Measurements from ENCODE around the gene ID1.

The ID1 gene

DNA sequence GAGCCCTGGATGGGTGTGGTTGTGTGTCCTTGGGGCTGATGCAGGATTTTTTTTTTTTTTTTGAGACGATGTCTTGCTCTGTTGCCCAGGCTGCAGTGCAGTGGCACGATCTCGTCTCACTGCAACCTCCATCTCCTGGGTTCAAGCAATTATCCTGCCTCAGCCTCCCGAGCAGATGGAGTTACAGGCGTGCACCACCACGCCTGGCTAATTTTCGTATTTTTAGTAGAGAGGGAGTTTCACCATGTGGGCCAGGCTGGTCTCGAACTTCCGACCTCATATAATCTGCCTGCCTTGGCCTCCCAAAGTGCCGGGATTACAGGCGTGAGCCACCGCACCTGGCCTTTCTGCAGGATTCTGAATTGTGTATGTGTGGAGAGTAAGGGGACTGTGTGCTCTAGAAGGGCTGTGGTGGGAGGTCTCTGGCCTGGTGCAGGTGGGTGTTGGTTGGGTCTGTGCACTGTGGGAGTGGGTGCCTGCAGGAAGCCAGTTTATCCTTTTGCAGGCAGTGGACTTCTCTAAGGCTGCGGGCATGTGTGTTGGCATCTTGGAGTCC is 11.0 kb upstream of the ID1 start:
- H2BK12ac ChIP-seq (ENCODE audit: low read length) = peak overlapping the region; percentile 89
- no peak overlapping the region for H3K4ac ChIP-seq (ENCODE audit: low read length)
- H4K91ac ChIP-seq (ENCODE audit: low read depth, low read length, poor library complexity) = no peak overlapping the region
- peak overlapping the region; percentile 76 for H2BK5ac ChIP-seq (ENCODE audit: low read length)
- no peak overlapping the region for H3K9ac ChIP-seq (ENCODE audit: low read depth, low read length, poor library complexity)
- H3K27me3 ChIP-seq (ENCODE audit: control insufficient read depth in 3 of 3, insufficient read depth in 3 of 3, low read depth in 1 of 3, low read length in 3 of 3) = no peaks in the 10 kb centered on the region
- no peak overlapping the region for H4K8ac ChIP-seq (ENCODE audit: low read depth, low read length)
- no peak overlapping the region for H3K4me2 ChIP-seq (ENCODE audit: insufficient read depth, low read length, poor library complexity, severe bottlenecking)
- no peaks in the 10 kb centered on the region for H3K79me1 ChIP-seq (ENCODE audit: low read depth, low read length)
- H3K18ac ChIP-seq (ENCODE audit: low read length) = peak overlapping the region; percentile 64
- H3K4me3 ChIP-seq (ENCODE audit: low read length in 2 of 2) = no peak overlapping the region
- no peaks in the 10 kb centered on the region for H3K36me3 ChIP-seq (replicated peaks in 1 of 2; ENCODE audit: control insufficient read depth in 2 of 2, insufficient read depth in 2 of 2, low read length in 2 of 2)
- no peak overlapping the region for H3K14ac ChIP-seq (ENCODE audit: low read length)
- no CpG with 5 or more reads among the region's 13 CpGs for WGBS, 2 donors (ENCODE audit: extremely low coverage in 2 of 2, insufficient read length in 2 of 2, insufficient replicate concordance in 1 of 2)
- H3K23ac ChIP-seq (ENCODE audit: low read depth, low read length, poor library complexity) = no peak overlapping the region
- H3K4me1 ChIP-seq (ENCODE audit: control insufficient read depth in 2 of 2, insufficient read depth in 1 of 2, low read depth in 1 of 2, low read length in 2 of 2) = peaks cover 15 to 18% of the 10 kb centered on the region in 2 donors
- DNase-seq (ENCODE audit: low spot score) = no peak
- H2BK120ac ChIP-seq (ENCODE audit: low read depth, low read length) = peak overlapping the region; percentile 24
- no peak overlapping the region for H3K27ac ChIP-seq (replicated peaks; ENCODE audit: low read length)
- H2AFZ ChIP-seq (ENCODE audit: low read length) = peak overlapping the region; percentile 64
- H2BK15ac ChIP-seq (ENCODE audit: low read length) = peak overlapping the region; percentile 96
- no peaks in the 10 kb centered on the region for H3K9me3 ChIP-seq (replicated peaks in 1 of 2; ENCODE audit: control insufficient read depth in 2 of 2, insufficient read depth in 1 of 2, low read depth in 1 of 2, low read length in 2 of 2)
- peak overlapping the region; percentile 99 for H2AK5ac ChIP-seq (ENCODE audit: low read depth, low read length)

DNA sequence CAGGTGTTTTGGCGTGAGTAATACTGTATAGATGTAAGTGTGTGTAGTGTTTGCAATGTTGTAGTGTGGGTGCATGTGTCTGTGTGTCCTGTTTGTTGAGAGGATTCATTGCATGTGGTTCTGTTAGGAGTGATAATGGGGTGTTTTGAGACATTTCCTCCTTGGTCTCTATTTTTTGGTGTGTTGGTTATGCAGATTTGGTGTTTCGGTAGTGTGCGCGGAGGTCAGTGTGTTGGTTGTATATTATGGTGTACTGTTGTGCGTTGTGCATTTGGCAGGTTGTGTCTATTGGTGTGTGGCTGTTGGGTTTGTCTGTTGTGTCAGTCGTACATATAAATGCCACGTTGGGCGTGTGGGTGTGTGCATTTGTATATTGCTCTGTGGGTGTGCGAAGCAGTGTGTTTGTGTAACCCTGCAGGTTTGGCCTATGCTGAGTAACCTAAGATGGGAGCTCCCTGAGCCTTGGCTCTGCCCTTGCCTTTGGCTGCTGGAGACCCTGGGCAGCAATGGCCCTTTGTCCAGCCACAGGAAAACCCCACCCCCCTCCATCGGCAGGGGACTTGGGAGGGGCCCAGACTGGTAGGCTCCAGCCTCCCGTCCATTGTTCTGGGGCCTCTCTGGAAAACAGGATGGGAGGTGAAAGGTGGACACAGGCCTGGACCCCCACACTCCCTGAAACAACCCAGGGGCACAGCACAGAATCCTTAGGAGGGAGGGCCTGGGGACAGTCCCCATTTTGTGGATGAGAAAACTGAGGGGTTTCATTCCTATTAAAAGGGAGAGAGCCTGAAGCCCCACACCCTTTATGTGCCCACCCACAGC is 10.3 kb upstream of the ID1 start:
- no peak overlapping the region for H3K4me3 ChIP-seq (ENCODE audit: low read length in 2 of 2)
- H3K79me1 ChIP-seq (ENCODE audit: low read depth, low read length) = no peaks in the 10 kb centered on the region
- H3K27me3 ChIP-seq (ENCODE audit: control insufficient read depth in 3 of 3, insufficient read depth in 3 of 3, low read depth in 1 of 3, low read length in 3 of 3) = no peaks in the 10 kb centered on the region
- H3K4me2 ChIP-seq (ENCODE audit: insufficient read depth, low read length, poor library complexity, severe bottlenecking) = no peak overlapping the region
- H2BK5ac ChIP-seq (ENCODE audit: low read length) = no peak overlapping the region
- H3K4me1 ChIP-seq (ENCODE audit: control insufficient read depth in 2 of 2, insufficient read depth in 1 of 2, low read depth in 1 of 2, low read length in 2 of 2) = peaks cover 15 to 18% of the 10 kb centered on the region in 2 donors
- peak overlapping the region; percentile 26 for H3K14ac ChIP-seq (ENCODE audit: low read length)
- H3K36me3 ChIP-seq (replicated peaks in 1 of 2; ENCODE audit: control insufficient read depth in 2 of 2, insufficient read depth in 2 of 2, low read length in 2 of 2) = no peaks in the 10 kb centered on the region
- no peak overlapping the region for H3K9ac ChIP-seq (ENCODE audit: low read depth, low read length, poor library complexity)
- no peak overlapping the region for H2BK15ac ChIP-seq (ENCODE audit: low read length)
- H4K91ac ChIP-seq (ENCODE audit: low read depth, low read length, poor library complexity) = no peak overlapping the region
- H3K23ac ChIP-seq (ENCODE audit: low read depth, low read length, poor library complexity) = no peak overlapping the region
- H2BK12ac ChIP-seq (ENCODE audit: low read length) = no peak overlapping the region
- H4K8ac ChIP-seq (ENCODE audit: low read depth, low read length) = no peak overlapping the region
- H2AFZ ChIP-seq (ENCODE audit: low read length) = peak overlapping the region; percentile 64
- H3K9me3 ChIP-seq (replicated peaks in 1 of 2; ENCODE audit: control insufficient read depth in 2 of 2, insufficient read depth in 1 of 2, low read depth in 1 of 2, low read length in 2 of 2) = no peaks in the 10 kb centered on the region
- no peak overlapping the region for H2BK120ac ChIP-seq (ENCODE audit: low read depth, low read length)
- peak overlapping the region; percentile 22 for H2AK5ac ChIP-seq (ENCODE audit: low read depth, low read length)
- no peak overlapping the region for H3K4ac ChIP-seq (ENCODE audit: low read length)
- WGBS, 2 donors (ENCODE audit: extremely low coverage in 2 of 2, insufficient read length in 2 of 2, insufficient replicate concordance in 1 of 2) = 100% methylated on average over 3 of the region's 11 CpGs; no CpG with 5 or more reads in 1 of the 2 donors
- DNase-seq (ENCODE audit: low spot score) = no peak
- no peak overlapping the region for H3K27ac ChIP-seq (replicated peaks; ENCODE audit: low read length)
- H3K18ac ChIP-seq (ENCODE audit: low read length) = peak overlapping the region; percentile 27

DNA sequence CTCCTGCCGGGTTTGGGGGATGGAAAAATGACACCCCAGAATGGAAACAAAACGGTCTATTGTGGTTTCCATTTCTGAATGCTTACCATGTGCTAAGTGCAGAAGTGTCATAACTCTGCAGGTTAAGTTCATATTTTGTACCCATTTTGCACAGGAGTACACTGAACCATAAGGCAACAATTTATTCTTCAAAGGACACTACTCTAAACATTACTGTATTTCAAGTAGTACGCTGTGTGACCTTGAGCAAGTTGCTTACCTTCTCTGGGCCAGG is 9.8 kb upstream of the ID1 start:
- Histone ChIP-seq H3K27ac (replicated peaks; ENCODE audit: low read length) (no peak overlapping the region), H2BK120ac (ENCODE audit: low read depth, low read length) (no peak overlapping the region), H3K4me1 (ENCODE audit: control insufficient read depth in 2 of 2, insufficient read depth in 1 of 2, low read depth in 1 of 2, low read length in 2 of 2) (peaks cover 15 to 18% of the 10 kb centered on the region in 2 donors), H3K9me3 (replicated peaks in 1 of 2; ENCODE audit: control insufficient read depth in 2 of 2, insufficient read depth in 1 of 2, low read depth in 1 of 2, low read length in 2 of 2) (no peaks in the 10 kb centered on the region), H4K8ac (ENCODE audit: low read depth, low read length) (no peak overlapping the region), H3K14ac (ENCODE audit: low read length) (no peak overlapping the region), H3K9ac (ENCODE audit: low read depth, low read length, poor library complexity) (no peak overlapping the region), H3K36me3 (replicated peaks in 1 of 2; ENCODE audit: control insufficient read depth in 2 of 2, insufficient read depth in 2 of 2, low read length in 2 of 2) (no peaks in the 10 kb centered on the region), H2AFZ (ENCODE audit: low read length) (no peak overlapping the region), H2AK5ac (ENCODE audit: low read depth, low read length) (no peak overlapping the region), H2BK15ac (ENCODE audit: low read length) (no peak overlapping the region), H3K27me3 (ENCODE audit: control insufficient read depth in 3 of 3, insufficient read depth in 3 of 3, low read depth in 1 of 3, low read length in 3 of 3) (no peaks in the 10 kb centered on the region), H3K4ac (ENCODE audit: low read length) (no peak overlapping the region), H2BK12ac (ENCODE audit: low read length) (no peak overlapping the region), H3K4me3 (ENCODE audit: low read length in 2 of 2) (no peak overlapping the region), H3K18ac (ENCODE audit: low read length) (no peak overlapping the region), H3K4me2 (ENCODE audit: insufficient read depth, low read length, poor library complexity, severe bottlenecking) (no peak overlapping the region), H3K79me1 (ENCODE audit: low read depth, low read length) (no peaks in the 10 kb centered on the region), H4K91ac (ENCODE audit: low read depth, low read length, poor library complexity) (no peak overlapping the region), H3K23ac (ENCODE audit: low read depth, low read length, poor library complexity) (no peak overlapping the region), H2BK5ac (ENCODE audit: low read length) (no peak overlapping the region)
- no peak for DNase-seq (ENCODE audit: low spot score)
- no CpG with 5 or more reads among the region's 3 CpGs for WGBS, 2 donors (ENCODE audit: extremely low coverage in 2 of 2, insufficient read length in 2 of 2, insufficient replicate concordance in 1 of 2)

DNA sequence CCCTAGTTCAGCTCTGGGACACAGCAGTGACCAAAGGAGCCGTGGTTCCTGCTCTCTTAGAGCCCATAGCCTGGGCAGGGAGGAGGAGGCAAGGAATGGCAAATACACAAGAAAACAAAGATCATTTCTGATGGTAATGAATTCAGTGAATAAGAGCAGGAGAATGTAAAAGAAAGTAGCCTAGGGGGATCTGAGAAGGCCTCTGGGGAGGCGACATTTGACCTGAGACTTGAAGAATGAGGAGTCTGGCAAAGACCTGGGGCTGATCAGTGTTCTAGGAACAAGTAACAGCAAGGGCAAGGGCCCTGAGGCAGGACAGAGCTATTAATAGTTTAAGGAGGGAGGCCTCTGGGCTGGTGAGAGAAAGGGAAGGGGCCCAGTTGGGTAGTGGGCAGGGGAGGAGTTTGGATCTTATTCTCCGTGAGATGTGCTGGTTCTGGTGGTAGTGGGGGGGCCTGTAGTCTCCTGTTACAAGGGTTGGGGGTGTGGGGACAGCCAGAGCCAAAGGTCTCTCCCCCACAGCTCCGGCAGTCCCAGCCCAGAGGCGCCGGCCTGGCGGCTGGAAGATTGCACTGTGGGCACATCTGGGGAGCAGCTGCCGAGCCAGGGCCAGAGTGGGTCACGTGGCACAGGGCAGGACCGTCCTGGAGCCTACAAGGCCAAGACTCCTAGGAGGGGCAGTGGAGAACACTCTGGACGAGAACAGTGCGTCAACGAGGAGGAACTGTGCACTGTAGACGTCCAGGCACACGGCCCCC is 9.3 kb upstream of the ID1 start:
- peak overlapping the region; percentile 93 for H2AK5ac ChIP-seq (ENCODE audit: low read depth, low read length)
- H2AFZ ChIP-seq (ENCODE audit: low read length) = peak overlapping the region; percentile 56
- peak overlapping the region; percentile 82 for H3K18ac ChIP-seq (ENCODE audit: low read length)
- H2BK15ac ChIP-seq (ENCODE audit: low read length) = peak overlapping the region; percentile 87
- no peaks in the 10 kb centered on the region for H3K27me3 ChIP-seq (ENCODE audit: control insufficient read depth in 3 of 3, insufficient read depth in 3 of 3, low read depth in 1 of 3, low read length in 3 of 3)
- H3K4me3 ChIP-seq (ENCODE audit: low read length in 2 of 2) = no peak overlapping the region
- peak overlapping the region; percentile 98 for H2BK120ac ChIP-seq (ENCODE audit: low read depth, low read length)
- H3K4me2 ChIP-seq (ENCODE audit: insufficient read depth, low read length, poor library complexity, severe bottlenecking) = no peak overlapping the region
- no peaks in the 10 kb centered on the region for H3K79me1 ChIP-seq (ENCODE audit: low read depth, low read length)
- DNase-seq (ENCODE audit: low spot score) = no peak
- H3K4me1 ChIP-seq (ENCODE audit: control insufficient read depth in 2 of 2, insufficient read depth in 1 of 2, low read depth in 1 of 2, low read length in 2 of 2) = peaks cover 13 to 16% of the 10 kb centered on the region in 2 donors
- no peak overlapping the region for H3K4ac ChIP-seq (ENCODE audit: low read length)
- WGBS, 2 donors (ENCODE audit: extremely low coverage in 2 of 2, insufficient read length in 2 of 2, insufficient replicate concordance in 1 of 2) = no CpG with 5 or more reads among the region's 15 CpGs
- no peak overlapping the region for H4K91ac ChIP-seq (ENCODE audit: low read depth, low read length, poor library complexity)
- peak overlapping the region; percentile 88 for H2BK5ac ChIP-seq (ENCODE audit: low read length)
- peak overlapping the region; percentile 72 for H3K9ac ChIP-seq (ENCODE audit: low read depth, low read length, poor library complexity)
- no peaks in the 10 kb centered on the region for H3K36me3 ChIP-seq (replicated peaks in 1 of 2; ENCODE audit: control insufficient read depth in 2 of 2, insufficient read depth in 2 of 2, low read length in 2 of 2)
- H3K27ac ChIP-seq (replicated peaks; ENCODE audit: low read length) = no peak overlapping the region
- peak overlapping the region; percentile 52 for H4K8ac ChIP-seq (ENCODE audit: low read depth, low read length)
- H2BK12ac ChIP-seq (ENCODE audit: low read length) = peak overlapping the region; percentile 99
- H3K9me3 ChIP-seq (replicated peaks in 1 of 2; ENCODE audit: control insufficient read depth in 2 of 2, insufficient read depth in 1 of 2, low read depth in 1 of 2, low read length in 2 of 2) = no peaks in the 10 kb centered on the region
- peak overlapping the region; percentile 87 for H3K23ac ChIP-seq (ENCODE audit: low read depth, low read length, poor library complexity)
- peak overlapping the region; percentile 77 for H3K14ac ChIP-seq (ENCODE audit: low read length)

Measured in neuronal stem cell (in vitro differentiated cells).